SK-N-SH treated with all-trans-retinoic acid at 6 μM for 48 hours (cell line): ENCODE data around the gene KRT85.

ENCODE experiments used
- ARNTL ChIP-seq: fragments of 450-650 bp; formaldehyde crosslinking; IDR thresholded peaks from 2 replicates; pipeline ENCODE4 v1.5.0; 2020; ENCODE audit warnings: low read depth, mild to moderate bottlenecking, moderate library complexity, borderline replicate concordance
- CSDC2 ChIP-seq: fragments of 250-450 bp; sonication (Bioruptor Pico); IDR thresholded peaks from 2 replicates; pipeline ENCODE4 v1.5.0; 2020; ENCODE audit warnings: mild to moderate bottlenecking, moderate library complexity
- PPARA ChIP-seq: fragments of 250-450 bp; sonication (Bioruptor Pico); IDR thresholded peaks from 2 replicates; pipeline ENCODE4 v1.5.0; 2020; ENCODE audit warnings: mild to moderate bottlenecking, borderline replicate concordance
- RARB ChIP-seq: fragments of 250-450 bp; sonication (Bioruptor Pico); IDR thresholded peaks from 2 replicates; pipeline ENCODE4 v1.8.0; 2021; ENCODE audit warnings: mild to moderate bottlenecking, moderate library complexity
- TCF4 ChIP-seq: fragments of 250-450 bp; sonication (Bioruptor Pico); IDR thresholded peaks from 2 replicates; pipeline ENCODE4 v1.8.0; 2021; ENCODE audit warnings: mild to moderate bottlenecking, moderate library complexity, borderline replicate concordance
- ZC3H10 ChIP-seq: fragments of 250-450 bp; sonication (Bioruptor Pico); IDR thresholded peaks from 2 replicates; pipeline ENCODE4 v1.5.1; 2021; ENCODE audit warnings: mild to moderate bottlenecking, moderate library complexity
- ZNF70 ChIP-seq: fragments of 450-650 bp; formaldehyde crosslinking; IDR thresholded peaks from 2 replicates; pipeline ENCODE4 v1.5.0; 2020; ENCODE audit warnings: mild to moderate bottlenecking, moderate library complexity
- TF ChIP-seq, protein P1 (sequence below): fragments of 250-450 bp; sonication (Bioruptor Pico); IDR thresholded peaks from 2 replicates; pipeline ENCODE4 v1.8.0; 2020; ENCODE audit warnings: mild to moderate bottlenecking, moderate library complexity, borderline replicate concordance

DNA sequence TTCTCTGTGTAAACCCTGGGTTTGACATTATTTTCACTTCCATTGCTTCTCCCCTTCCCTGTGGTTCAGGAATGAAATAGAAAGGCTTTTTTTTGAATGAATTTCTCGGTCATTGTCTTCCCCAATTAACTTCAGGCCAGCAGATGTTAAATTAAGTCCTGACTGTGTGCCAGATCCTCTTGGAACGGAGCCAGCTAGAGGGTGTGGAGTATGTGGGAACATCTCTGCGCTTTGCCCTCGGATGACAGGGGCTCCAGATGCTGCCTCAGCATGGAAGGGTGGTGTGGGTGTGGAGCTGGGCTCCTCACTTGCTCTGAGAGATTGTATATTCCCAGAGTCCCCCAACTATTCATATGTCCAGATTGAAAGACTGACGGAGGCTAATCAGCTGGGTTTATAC is 13.1 kb downstream of the KRT85 start:
- no peak for TF ChIP-seq ZNF70 (CRISPR knock-in tag)
- TF ChIP-seq RARB (CRISPR knock-in tag), result no peak
- no peak for TF ChIP-seq TCF4
- TF ChIP-seq ARNTL (CRISPR knock-in tag), result no peak
- TF ChIP-seq ZC3H10, result no peak
- TF ChIP-seq, protein P1, sequence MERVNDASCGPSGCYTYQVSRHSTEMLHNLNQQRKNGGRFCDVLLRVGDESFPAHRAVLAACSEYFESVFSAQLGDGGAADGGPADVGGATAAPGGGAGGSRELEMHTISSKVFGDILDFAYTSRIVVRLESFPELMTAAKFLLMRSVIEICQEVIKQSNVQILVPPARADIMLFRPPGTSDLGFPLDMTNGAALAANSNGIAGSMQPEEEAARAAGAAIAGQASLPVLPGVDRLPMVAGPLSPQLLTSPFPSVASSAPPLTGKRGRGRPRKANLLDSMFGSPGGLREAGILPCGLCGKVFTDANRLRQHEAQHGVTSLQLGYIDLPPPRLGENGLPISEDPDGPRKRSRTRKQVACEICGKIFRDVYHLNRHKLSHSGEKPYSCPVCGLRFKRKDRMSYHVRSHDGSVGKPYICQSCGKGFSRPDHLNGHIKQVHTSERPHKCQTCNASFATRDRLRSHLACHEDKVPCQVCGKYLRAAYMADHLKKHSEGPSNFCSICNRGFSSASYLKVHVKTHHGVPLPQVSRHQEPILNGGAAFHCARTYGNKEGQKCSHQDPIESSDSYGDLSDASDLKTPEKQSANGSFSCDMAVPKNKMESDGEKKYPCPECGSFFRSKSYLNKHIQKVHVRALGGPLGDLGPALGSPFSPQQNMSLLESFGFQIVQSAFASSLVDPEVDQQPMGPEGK (CRISPR knock-in tag), result no peak
- no peak for TF ChIP-seq PPARA (CRISPR knock-in tag)
- no peak for TF ChIP-seq CSDC2
